ENCODE measurements around the gene HTR2A.

GRCh38 chr13:46817838-46818476, 78.9 kb downstream of the HTR2A start:
- no peak for TF ChIP-seq CTCF (IDR thresholded peaks at IDR 0.05)
- no peak for TF ChIP-seq POLR2A (IDR thresholded peaks at IDR 0.05)
